Gastroesophageal sphincter (tissue), 4 donors: ENCODE measurements around the gene RNF113B. TPM values are rescaled to one million over a fixed set of nuclear protein-coding genes. Genes with fewer than 3 reads are reported as not detected.

Experiments
- ATAC-seq: fragments of 150-250 bp; one replicate; pipeline ENCODE4 v1.9.1; 2016; ENCODE audit warnings: mild to moderate bottlenecking, moderate library complexity
- H3K27ac ChIP-seq, 4 donors: fragments of 200-600 bp; sonication (generic) in 3 of 4; 1 replicate in 3 of 4; 2 replicates in 1 of 4; pipeline ENCODE4 v1.5.1; 2016 to 2019
- H3K27me3 ChIP-seq: fragments of 200-600 bp; sonication (generic); one replicate; pipeline ENCODE4 v1.5.1; 2019
- H3K36me3 ChIP-seq, 2 donors: fragments of 200-600 bp; sonication (generic); one replicate each; pipeline ENCODE4 v1.5.1; 2019; ENCODE audit warnings: control low read depth in 1 of 2
- H3K4me1 ChIP-seq, 3 donors: fragments of 200-600 bp; sonication (generic); 1 replicate in 2 of 3; 2 replicates in 1 of 3; pipeline ENCODE4 v1.5.1; 2016 to 2019; ENCODE audit warnings: control low read depth in 2 of 3
- H3K4me3 ChIP-seq, 2 donors: fragments of 200-600 bp; sonication (generic); one replicate each; pipeline ENCODE4 v1.5.1; 2019; ENCODE audit warnings: mild to moderate bottlenecking in 1 of 2, moderate library complexity in 1 of 2
- H3K9me3 ChIP-seq, 3 donors: fragments of 200-600 bp; sonication (generic); one replicate each; pipeline ENCODE4 v1.5.1; 2017 to 2019; ENCODE audit warnings: control low read depth in 2 of 3
- EP300 ChIP-seq: sonication (generic); formaldehyde crosslinking; IDR thresholded peaks from one replicate; pipeline ENCODE4 v1.6.1; 2017; ENCODE audit warnings: antibody characterized with exemption, mild to moderate bottlenecking
- POLR2A ChIP-seq, 2 donors: fragments of 450-650 bp; IDR thresholded peaks; one replicate each; pipeline ENCODE4 v1.6.1; 2017; ENCODE audit warnings: antibody characterized with exemption in 2 of 2, mild to moderate bottlenecking in 2 of 2, moderate library complexity in 1 of 2
- POLR2AphosphoS5 ChIP-seq: sonication (generic); formaldehyde crosslinking; IDR thresholded peaks from one replicate; pipeline ENCODE4 v1.6.1; 2017; ENCODE audit warnings: antibody characterized with exemption
- WGBS, 2 donors: methylation state at CpG; one replicate each; pipeline ENCODE4 v1.1.5; 2018; ENCODE audit warnings: low coverage in 1 of 2; 5-methylcytosine and 5-hydroxymethylcytosine counted together
- total RNA-seq, 4 donors: library from RNA; depleted of rRNA; stranded (reverse); fragments of >200 nt; gene quantifications; one replicate each; pipeline ENCODE4 v1.1.0, GENCODE V29; 2016
- TF ChIP-seq, protein P1 (sequence below), 4 experiments: fragments of 200-600 bp in 2 of 4; fragments of 450-650 bp in 2 of 4; sonication (generic) in 1 of 4; IDR thresholded peaks; one replicate each; pipeline ENCODE4 v1.5.1; 2017 to 2019; ENCODE audit warnings: antibody characterized with exemption in 4 of 4, mild to moderate bottlenecking in 2 of 4, moderate library complexity in 2 of 4

RNF113B gene
- total RNA-seq, 4 donors from 2014 or later, result not detected

DNA sequence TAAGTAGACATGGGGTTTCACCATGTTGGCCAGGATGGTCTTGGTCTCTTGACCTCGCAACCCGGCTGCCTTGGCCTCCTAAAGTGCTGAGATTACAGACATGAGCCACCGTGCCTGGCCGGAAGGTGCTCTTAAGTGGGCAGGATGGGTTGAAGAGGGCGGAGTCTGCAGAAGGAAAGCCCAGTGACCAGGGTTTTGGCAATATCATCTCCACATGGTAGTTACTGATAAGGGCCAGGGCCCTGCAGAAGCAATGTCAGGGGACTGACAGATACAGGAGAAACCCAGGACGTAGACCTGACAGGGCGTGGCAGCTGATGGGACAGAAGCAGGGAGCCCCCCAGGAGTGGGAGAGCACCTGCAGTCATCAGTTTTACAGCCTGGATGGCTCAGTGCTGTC lies 45.7 kb upstream of the RNF113B start:
- Histone ChIP-seq H3K4me1 (peaks cover 0 to 41% (median 0%) of the 10 kb centered on the region in 3 donors), H3K4me3 (no peak overlapping the region), H3K27ac (no peak overlapping the region), H3K36me3 (no peaks in the 10 kb centered on the region), H3K27me3 (no peaks in the 10 kb centered on the region), H3K9me3 (no peaks in the 10 kb centered on the region)
- ATAC-seq, result no peak
- TF ChIP-seq EP300 (no peak), POLR2AphosphoS5 (no peak)
- TF ChIP-seq, protein P1, sequence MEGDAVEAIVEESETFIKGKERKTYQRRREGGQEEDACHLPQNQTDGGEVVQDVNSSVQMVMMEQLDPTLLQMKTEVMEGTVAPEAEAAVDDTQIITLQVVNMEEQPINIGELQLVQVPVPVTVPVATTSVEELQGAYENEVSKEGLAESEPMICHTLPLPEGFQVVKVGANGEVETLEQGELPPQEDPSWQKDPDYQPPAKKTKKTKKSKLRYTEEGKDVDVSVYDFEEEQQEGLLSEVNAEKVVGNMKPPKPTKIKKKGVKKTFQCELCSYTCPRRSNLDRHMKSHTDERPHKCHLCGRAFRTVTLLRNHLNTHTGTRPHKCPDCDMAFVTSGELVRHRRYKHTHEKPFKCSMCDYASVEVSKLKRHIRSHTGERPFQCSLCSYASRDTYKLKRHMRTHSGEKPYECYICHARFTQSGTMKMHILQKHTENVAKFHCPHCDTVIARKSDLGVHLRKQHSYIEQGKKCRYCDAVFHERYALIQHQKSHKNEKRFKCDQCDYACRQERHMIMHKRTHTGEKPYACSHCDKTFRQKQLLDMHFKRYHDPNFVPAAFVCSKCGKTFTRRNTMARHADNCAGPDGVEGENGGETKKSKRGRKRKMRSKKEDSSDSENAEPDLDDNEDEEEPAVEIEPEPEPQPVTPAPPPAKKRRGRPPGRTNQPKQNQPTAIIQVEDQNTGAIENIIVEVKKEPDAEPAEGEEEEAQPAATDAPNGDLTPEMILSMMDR (IDR thresholded peaks at IDR 0.05), result no peak
- WGBS, 2 donors, result 91 to 100% methylated on average over 3 to 4 of the region's 7 CpGs

DNA sequence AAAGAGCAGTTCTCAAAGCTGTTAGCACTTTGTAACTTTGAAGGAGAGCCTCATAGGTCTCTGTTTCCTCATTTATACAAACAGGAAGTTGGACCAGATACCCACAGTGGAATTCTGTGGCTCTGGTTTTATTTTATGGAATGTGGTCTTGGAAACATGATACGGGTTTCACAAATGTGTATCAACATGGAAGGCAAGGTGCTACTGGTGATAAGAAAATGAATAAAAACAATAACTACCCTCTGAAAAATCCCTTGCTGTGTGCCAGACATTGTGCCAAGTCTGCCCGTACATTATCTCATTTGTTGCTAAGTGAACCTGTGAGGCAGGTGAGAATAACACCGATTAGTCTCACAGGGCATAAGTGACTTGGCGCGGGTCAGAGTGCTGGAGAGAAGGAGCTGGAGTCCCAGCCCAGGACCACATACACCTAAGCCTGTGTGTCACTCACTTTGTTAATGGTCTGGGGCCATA lies 45.0 kb upstream of the RNF113B start:
- no peaks in the 10 kb centered on the region for H3K27me3 ChIP-seq
- H3K4me1 ChIP-seq, result peaks cover 0 to 41% (median 0%) of the 10 kb centered on the region in 3 donors
- no peaks in the 10 kb centered on the region for H3K36me3 ChIP-seq
- no peak for TF ChIP-seq POLR2AphosphoS5
- H3K9me3 ChIP-seq, result no peaks in the 10 kb centered on the region
- no peak overlapping the region for H3K27ac ChIP-seq
- 83% methylated on average over 1 of the region's 5 CpGs; no CpG with 5 or more reads in 1 of the 2 donors for WGBS, 2 donors
- no peak for ATAC-seq
- H3K4me3 ChIP-seq, result no peak overlapping the region

DNA sequence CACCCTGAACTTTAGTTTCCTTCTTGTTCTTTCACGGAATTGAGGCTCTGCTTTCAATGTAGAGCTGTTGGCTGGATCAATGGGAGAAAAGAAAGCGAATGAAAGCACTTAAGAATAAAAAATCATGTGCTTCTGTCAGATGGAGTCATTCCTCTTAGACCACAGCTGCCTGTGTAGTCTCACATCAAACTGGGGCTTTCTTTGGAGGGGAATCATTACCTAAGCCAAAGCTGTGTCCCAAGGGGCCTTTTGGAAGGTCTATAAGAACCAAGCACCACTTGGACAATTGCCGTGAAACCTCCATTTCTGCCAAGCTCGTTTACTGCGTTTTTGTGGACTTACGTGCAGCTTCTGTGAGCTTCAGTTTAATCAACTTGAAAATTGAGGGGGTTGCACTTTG lies 44.2 kb upstream of the RNF113B start:
- Histone ChIP-seq H3K27ac (no peak overlapping the region), H3K36me3 (no peaks in the 10 kb centered on the region)
- WGBS, 2 donors, result 68 to 90% methylated on average over 6 of the region's 6 CpGs

DNA sequence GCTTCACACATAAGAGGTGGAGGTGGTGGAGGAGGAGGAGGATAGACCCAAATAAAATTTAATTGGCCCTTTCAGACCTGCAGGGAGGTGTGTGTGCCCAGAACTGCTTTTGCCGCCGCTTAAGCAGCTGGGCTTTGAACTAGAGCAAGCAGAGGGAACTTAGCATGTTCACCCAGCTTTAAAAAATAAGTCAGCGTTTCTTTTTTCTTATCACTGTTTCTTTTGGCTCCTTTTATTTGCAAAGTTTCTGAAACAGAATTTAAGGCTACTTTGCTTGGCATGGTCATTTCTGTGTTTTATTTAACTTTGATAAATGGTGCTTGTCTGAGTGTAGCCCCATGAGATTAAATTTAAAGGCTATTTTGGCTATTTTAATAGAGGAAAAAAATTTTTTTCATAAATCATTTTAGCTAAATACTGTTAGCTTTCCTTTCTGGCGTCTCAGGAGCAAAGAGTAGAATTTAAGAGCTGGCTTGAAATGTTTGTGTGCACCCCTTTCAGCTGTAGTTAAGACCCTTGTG lies 43.3 kb upstream of the RNF113B start:
- Histone ChIP-seq H3K4me3 (no peak overlapping the region), H3K27ac (no peak overlapping the region), H3K4me1 (peaks cover 0 to 41% (median 0%) of the 10 kb centered on the region in 3 donors), H3K9me3 (no peaks in the 10 kb centered on the region), H3K27me3 (no peaks in the 10 kb centered on the region), H3K36me3 (no peaks in the 10 kb centered on the region)
- no peak for ATAC-seq
- TF ChIP-seq POLR2A (IDR thresholded peaks at IDR 0.05) (no peak), EP300 (no peak), POLR2AphosphoS5 (no peak)
- TF ChIP-seq, protein P1 (IDR thresholded peaks at IDR 0.05), result no peak
- 29 to 32% methylated on average over 2 to 4 of the region's 4 CpGs for WGBS, 2 donors

More for the DNA sequence above, 44.2 kb upstream of the RNF113B start:
- Histone ChIP-seq H3K9me3 (no peaks in the 10 kb centered on the region), H3K4me3 (no peak overlapping the region), H3K4me1 (peaks cover 0 to 41% (median 0%) of the 10 kb centered on the region in 3 donors), H3K27me3 (no peaks in the 10 kb centered on the region)
- no peak for ATAC-seq
- TF ChIP-seq, protein P1 (IDR thresholded peaks at IDR 0.05), result no peak
- TF ChIP-seq EP300 (no peak), POLR2AphosphoS5 (no peak), POLR2A (IDR thresholded peaks at IDR 0.05) (no peak)

DNA sequence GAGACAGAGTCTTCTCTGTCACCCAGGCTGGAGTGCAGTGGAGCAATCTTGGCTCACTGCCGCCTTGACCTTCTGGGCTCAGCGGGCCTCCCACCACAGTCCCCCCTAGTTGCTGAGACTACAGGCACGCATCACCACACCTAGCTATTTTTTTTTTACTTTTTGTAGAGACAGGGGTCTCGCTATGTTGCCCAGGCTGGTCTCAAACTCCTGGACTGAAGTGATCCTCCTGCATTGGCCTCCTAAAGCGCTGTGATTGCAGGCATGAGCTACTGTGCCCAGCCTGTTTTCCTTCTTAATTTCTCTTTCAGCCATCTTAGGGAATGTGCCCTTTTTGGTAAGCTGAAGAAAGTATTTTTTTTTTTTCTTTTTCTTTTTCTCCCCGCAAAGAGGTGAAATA lies 42.6 kb upstream of the RNF113B start:
- H3K27me3 ChIP-seq, result no peaks in the 10 kb centered on the region
- no peak overlapping the region for H3K27ac ChIP-seq
- 83 to 93% methylated on average over 3 to 6 of the region's 6 CpGs for WGBS, 2 donors
- H3K4me1 ChIP-seq, result peaks cover 0 to 45% (median 0%) of the 10 kb centered on the region in 3 donors
- TF ChIP-seq EP300, result no peak
- TF ChIP-seq POLR2AphosphoS5, result no peak
- TF ChIP-seq POLR2A (IDR thresholded peaks at IDR 0.05), result no peak
- TF ChIP-seq, protein P1 (IDR thresholded peaks at IDR 0.05), result no peak
- no peaks in the 10 kb centered on the region for H3K36me3 ChIP-seq
- ATAC-seq, result no peak
- H3K9me3 ChIP-seq, result no peaks in the 10 kb centered on the region
- no peak overlapping the region for H3K4me3 ChIP-seq
